Astrocyte (in vitro differentiated cells and primary cell): ENCODE results near the gene ALDH2.

Experiments
- EZH2 ChIP-seq: IDR thresholded peaks from 2 replicates; pipeline ENCODE4 v1.6.1; 2012; ENCODE audit warnings: mild to moderate bottlenecking, low read length, inconsistent platforms; ENCODE audit not compliant: insufficient read depth
- TF ChIP-seq, protein P1 (sequence below): IDR thresholded peaks from 2 replicates; pipeline ENCODE4 v1.5.1; 2011; ENCODE audit warnings: low read depth, mild to moderate bottlenecking, inconsistent platforms, low read length, moderate library complexity; ENCODE audit not compliant: insufficient read depth

DNA sequence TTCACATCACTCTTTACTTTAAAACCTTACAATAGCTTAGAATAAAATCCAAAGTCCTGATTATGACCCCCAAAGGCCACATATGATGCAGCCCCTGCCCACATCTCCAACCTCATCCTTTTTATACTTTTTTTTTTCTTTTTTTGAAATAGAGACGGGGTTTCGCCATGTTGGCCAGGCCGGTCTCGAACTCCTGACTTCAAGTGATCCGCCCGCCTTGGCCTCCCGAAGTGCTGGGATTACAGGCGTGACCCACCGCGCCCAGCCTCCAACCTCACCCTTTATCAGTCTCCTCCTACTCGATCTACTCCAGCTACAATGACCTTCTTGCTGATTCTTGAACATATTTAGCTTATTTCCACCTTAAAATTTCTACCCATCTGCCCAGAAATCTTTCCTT, 74.1 kb downstream of the ALDH2 start:
- TF ChIP-seq, protein P1, sequence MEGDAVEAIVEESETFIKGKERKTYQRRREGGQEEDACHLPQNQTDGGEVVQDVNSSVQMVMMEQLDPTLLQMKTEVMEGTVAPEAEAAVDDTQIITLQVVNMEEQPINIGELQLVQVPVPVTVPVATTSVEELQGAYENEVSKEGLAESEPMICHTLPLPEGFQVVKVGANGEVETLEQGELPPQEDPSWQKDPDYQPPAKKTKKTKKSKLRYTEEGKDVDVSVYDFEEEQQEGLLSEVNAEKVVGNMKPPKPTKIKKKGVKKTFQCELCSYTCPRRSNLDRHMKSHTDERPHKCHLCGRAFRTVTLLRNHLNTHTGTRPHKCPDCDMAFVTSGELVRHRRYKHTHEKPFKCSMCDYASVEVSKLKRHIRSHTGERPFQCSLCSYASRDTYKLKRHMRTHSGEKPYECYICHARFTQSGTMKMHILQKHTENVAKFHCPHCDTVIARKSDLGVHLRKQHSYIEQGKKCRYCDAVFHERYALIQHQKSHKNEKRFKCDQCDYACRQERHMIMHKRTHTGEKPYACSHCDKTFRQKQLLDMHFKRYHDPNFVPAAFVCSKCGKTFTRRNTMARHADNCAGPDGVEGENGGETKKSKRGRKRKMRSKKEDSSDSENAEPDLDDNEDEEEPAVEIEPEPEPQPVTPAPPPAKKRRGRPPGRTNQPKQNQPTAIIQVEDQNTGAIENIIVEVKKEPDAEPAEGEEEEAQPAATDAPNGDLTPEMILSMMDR, result no peak
- no peak for TF ChIP-seq EZH2
